Measurements from ENCODE around the gene AK1. TPM values are rescaled to one million over a fixed set of nuclear protein-coding genes. Genes with fewer than 3 reads are reported as not detected.
A peak's percentile ranks its signal among the peaks of the same experiment; 100 is the strongest.

AK1 gene
- total and polyA plus RNA-seq, 9 of the 15 experiments (the other 6 are each of a cell fraction or from before 2014, with no cell fraction given), result 10.1 to 71.8 (median 39.0) TPM

DNA sequence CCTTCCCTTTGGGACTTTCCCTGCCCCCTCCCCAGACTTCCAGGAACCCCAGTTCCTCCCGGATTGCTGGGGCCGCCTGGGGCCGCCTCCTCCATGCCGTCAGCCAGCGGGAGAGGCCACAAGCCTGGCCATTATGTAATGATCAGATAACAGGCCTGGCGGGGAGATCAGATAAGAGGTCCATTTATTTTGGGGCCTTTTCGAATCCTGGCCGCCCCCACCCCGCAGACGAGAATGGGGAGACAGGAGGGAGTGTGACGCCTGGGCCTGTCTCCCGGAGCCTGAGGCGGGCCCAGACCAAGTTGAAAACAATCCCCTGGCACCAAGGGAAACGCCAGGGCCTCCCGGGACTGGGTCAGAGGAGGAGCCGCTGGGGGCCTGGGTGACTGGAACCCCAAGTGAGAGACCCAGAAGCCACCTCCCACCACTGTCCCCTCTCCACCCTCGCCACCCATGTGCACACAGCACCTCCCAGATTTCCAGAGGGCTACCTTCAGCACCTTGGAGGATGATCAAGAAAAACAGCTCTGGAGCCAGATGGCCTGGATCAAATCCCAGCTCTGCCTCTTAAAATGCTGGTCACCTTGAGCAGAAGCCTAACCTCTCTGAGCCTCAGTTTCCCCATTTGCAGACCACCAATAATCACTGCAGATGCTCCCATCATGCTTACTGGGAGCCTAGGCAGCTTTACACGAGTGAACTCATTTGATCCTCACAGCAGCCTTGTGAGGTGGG is 30.9 kb downstream of the AK1 start (continued):
- TF ChIP-seq, protein P1, sequence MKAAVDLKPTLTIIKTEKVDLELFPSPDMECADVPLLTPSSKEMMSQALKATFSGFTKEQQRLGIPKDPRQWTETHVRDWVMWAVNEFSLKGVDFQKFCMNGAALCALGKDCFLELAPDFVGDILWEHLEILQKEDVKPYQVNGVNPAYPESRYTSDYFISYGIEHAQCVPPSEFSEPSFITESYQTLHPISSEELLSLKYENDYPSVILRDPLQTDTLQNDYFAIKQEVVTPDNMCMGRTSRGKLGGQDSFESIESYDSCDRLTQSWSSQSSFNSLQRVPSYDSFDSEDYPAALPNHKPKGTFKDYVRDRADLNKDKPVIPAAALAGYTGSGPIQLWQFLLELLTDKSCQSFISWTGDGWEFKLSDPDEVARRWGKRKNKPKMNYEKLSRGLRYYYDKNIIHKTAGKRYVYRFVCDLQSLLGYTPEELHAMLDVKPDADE (conservative IDR thresholded peaks at IDR 0.05; ENCODE audit: control insufficient read depth, low read depth, low read length), result 0 out of 2 replicates have a peak, but pooled peaks have one; percentile 22
- TF ChIP-seq, protein P2, sequence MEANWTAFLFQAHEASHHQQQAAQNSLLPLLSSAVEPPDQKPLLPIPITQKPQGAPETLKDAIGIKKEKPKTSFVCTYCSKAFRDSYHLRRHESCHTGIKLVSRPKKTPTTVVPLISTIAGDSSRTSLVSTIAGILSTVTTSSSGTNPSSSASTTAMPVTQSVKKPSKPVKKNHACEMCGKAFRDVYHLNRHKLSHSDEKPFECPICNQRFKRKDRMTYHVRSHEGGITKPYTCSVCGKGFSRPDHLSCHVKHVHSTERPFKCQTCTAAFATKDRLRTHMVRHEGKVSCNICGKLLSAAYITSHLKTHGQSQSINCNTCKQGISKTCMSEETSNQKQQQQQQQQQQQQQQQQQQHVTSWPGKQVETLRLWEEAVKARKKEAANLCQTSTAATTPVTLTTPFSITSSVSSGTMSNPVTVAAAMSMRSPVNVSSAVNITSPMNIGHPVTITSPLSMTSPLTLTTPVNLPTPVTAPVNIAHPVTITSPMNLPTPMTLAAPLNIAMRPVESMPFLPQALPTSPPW (CRISPR knock-in tag; IDR thresholded peaks at IDR 0.05), result peak; percentile 67; the same call in 1 of the 2 replicates
- TF ChIP-seq PRMT5 (CRISPR knock-in tag; IDR thresholded peaks at IDR 0.05) (no peak), CCNT2 (IDR thresholded peaks at IDR 0.05; ENCODE audit: borderline replicate concordance, extremely low read depth, insufficient read length, low read depth, low read length) (peak; percentile 36), COPS2 (conservative IDR thresholded peaks at IDR 0.05) (no peak), PCBP2 (IDR thresholded peaks at IDR 0.05; ENCODE audit: low read depth, low read length, poor library complexity, severe bottlenecking) (no peak), JUN (IDR thresholded peaks at IDR 0.05; ENCODE audit: borderline replicate concordance, low read depth, low read length) (no peak), JUN (CRISPR knock-in tag; IDR thresholded peaks at IDR 0.05; ENCODE audit: borderline replicate concordance) (no peak), PHB2 (IDR thresholded peaks at IDR 0.05; ENCODE audit: low read depth) (no peak), ARID1B (IDR thresholded peaks at IDR 0.05) (0 out of 2 replicates have a peak, but pooled peaks have one; percentile 30), DPF2 (IDR thresholded peaks at IDR 0.05) (0 out of 2 replicates have a peak, but pooled peaks have one; percentile 48), ZNF224 (CRISPR knock-in tag; IDR thresholded peaks at IDR 0.05) (no peak), GATA2 (CRISPR knock-in tag; IDR thresholded peaks at IDR 0.05) (peak; percentile 53), SP1 (CRISPR knock-in tag; IDR thresholded peaks at IDR 0.05) (0 out of 2 replicates have a peak, but pooled peaks have one; percentile 34), ZFX (CRISPR knock-in tag; IDR thresholded peaks at IDR 0.05) (peak; percentile 67)
